GM19023 (cell line): ENCODE results near the gene LRMDA.

ENCODE experiments used
- ATAC-seq: cut with Tn5 transposase; IDR thresholded peaks from one replicate; pipeline ENCODE4 v1.9.1; 2021; ENCODE audit warnings: mild to moderate bottlenecking, moderate library complexity; ENCODE audit not compliant: unreplicated experiment

LRMDA gene

GRCh38 chr10:75418712-75419111 lies 12.7 kb upstream of the LRMDA start:
- ATAC-seq = no peak

- no peak for ATAC-seq
These were observed 8.5 kb upstream of the LRMDA start for GRCh38 chr10:75422913-75423312.

- ATAC-seq = no peak
These were observed 6.9 kb upstream of the LRMDA start for GRCh38 chr10:75424571-75424970.

- no peak for ATAC-seq
These were observed 5.9 kb upstream of the LRMDA start for GRCh38 chr10:75425291-75426079.

GRCh38 chr10:75426880-75427279 lies 4.5 kb upstream of the LRMDA start:
- ATAC-seq = no peak

GRCh38 chr10:75427951-75428350 lies 3.5 kb upstream of the LRMDA start:
- ATAC-seq = no peak

- no peak for ATAC-seq
These were observed 2.8 kb upstream of the LRMDA start for GRCh38 chr10:75428434-75429158.

- no peak for ATAC-seq
These were observed 2.1 kb upstream of the LRMDA start for GRCh38 chr10:75429159-75429827.

GRCh38 chr10:75430000-75430763 lies 1.2 kb upstream of the LRMDA start:
- peak; percentile 44 for ATAC-seq

- ATAC-seq = no peak
These were observed 752 bp downstream of the LRMDA start for GRCh38 chr10:75432176-75432575.

- ATAC-seq = no peak
These were observed 1.3 kb downstream of the LRMDA start for GRCh38 chr10:75432763-75433162.

GRCh38 chr10:75433216-75433615 lies 1.8 kb downstream of the LRMDA start:
- ATAC-seq = no peak

- ATAC-seq = no peak
These were observed 2.9 kb downstream of the LRMDA start for GRCh38 chr10:75434291-75434690.

GRCh38 chr10:75435291-75435690 lies 3.9 kb downstream of the LRMDA start:
- ATAC-seq = no peak

- ATAC-seq = no peak
These were observed 5.5 kb downstream of the LRMDA start for GRCh38 chr10:75436896-75437295.

- ATAC-seq = no peak
These were observed 6.3 kb downstream of the LRMDA start for GRCh38 chr10:75437693-75438092.

GRCh38 chr10:75438275-75438674 lies 6.9 kb downstream of the LRMDA start:
- no peak for ATAC-seq

GRCh38 chr10:75439811-75440210 lies 8.4 kb downstream of the LRMDA start:
- no peak for ATAC-seq

GRCh38 chr10:75440271-75440793 lies 8.9 kb downstream of the LRMDA start:
- ATAC-seq = no peak

- ATAC-seq = no peak
These were observed 9.8 kb downstream of the LRMDA start for GRCh38 chr10:75441196-75441595.

- ATAC-seq = no peak
These were observed 10.3 kb downstream of the LRMDA start for GRCh38 chr10:75441682-75442081.
